Activated gamma-delta T cell treated with Interleukin-2 at 50 U/mL for 16 hours (primary cell): ENCODE data around the gene PAPSS2.

Source experiments
- DNase-seq: peaks from one replicate; pipeline ENCODE4 v3.0.0-alpha.2; 2020

Gene PAPSS2

GRCh38 chr10:87672551-87672950, 12.9 kb downstream of the PAPSS2 start:
- DNase-seq, result no peak

- DNase-seq, result no peak
Measured at GRCh38 chr10:87674943-87675342, 15.3 kb downstream of the PAPSS2 start.

DNA sequence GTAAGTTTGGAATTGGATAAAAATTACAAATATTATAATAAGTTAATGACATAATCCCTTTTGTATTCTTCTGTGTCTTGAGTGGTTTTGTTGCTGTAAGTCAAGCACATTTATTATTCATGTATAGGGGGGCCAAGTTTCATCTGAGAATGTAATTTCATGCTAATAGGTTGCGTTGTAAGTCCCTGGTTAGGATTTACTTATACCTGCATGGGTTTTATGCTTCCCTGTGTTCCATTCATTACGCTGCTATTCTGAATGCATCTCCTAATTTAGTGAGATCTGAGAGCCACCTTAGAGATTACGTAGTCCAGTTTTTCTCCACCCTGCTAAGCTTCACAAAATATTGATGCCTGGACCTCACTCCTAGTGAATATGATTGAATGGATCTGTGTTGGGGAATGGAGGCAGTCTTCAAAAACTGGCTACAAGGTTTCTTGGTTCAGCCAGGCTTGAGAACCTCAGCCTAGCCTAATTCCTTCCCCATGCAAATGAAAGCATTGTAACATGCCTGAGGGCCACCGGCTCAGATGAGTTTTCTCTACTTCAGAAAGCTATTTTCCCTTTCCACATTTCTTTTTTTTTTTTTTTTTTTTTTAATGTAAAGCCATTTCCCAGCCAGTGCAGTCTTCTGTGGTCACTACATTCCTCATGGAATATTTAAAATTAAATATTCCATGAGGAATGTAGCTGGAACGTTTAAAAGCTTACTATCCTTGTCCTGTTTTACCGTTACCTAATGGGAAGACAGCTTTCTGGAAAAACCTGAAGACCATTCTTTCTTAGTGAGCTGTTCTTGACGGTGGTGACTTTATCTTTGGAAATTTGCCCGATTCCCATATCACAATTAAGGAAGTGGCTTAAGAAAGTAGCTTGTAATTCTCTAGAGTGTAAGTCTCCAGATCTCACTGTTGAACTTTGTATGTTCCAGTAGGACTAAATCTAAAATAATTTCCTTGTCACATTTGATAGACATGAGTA, 16.0 kb downstream of the PAPSS2 start:
- DNase-seq, result no peak

DNA sequence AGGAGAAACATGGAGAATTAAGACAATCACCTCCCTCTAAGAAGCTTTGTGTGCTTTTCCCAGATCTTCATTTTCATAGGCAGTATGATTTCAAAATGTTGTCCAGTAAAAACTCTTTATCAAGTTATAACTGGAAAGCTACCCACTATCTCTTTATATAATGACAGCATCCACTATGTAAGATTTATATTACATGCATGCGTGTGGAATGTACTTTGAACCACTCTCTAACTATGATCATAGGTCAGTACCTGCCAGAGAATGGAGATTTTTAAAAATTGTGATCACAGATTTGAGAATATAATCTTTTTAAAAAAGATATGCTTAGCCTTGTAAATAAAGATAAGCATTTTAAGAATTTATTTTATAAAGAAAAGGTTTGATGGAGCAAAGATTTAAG, 17.9 kb downstream of the PAPSS2 start:
- DNase-seq, result no peak

DNA sequence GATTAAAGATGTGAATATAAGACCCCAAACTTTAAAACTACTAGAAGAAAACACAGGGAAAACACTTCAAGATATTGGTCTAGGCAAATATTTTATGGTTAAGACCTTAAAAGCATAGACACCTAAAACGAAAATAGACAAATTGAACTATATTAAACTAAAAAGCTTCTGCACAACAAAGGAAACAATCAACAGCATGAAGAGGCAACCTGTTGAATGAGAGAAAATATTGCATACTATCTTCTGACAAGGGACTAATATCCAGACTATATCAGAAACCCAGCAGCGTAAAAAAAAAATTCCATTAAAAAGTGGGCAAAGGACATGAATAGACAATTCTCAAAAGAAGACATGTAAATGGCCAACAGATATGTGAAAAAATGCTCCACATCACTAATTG, 18.6 kb downstream of the PAPSS2 start:
- no peak for DNase-seq

DNA sequence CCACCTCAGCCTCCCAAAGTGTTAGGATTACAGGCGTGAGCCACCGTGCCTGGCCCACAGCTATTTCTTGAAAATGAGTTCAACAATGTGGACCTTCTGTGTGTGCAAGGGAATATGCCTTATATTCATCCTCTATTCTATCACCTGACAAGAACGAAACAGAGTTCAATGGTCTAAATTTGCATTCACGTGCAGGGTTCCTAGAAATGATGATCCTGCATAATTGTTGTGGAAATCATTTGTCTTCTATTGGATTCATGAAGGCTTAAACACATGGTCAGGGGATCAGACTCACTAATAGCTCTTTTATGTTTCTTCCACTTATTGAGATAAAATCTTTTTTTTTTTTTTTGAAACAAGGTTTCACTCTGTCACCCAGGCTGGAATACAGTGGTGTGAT, 23.7 kb downstream of the PAPSS2 start:
- DNase-seq, result no peak

DNA sequence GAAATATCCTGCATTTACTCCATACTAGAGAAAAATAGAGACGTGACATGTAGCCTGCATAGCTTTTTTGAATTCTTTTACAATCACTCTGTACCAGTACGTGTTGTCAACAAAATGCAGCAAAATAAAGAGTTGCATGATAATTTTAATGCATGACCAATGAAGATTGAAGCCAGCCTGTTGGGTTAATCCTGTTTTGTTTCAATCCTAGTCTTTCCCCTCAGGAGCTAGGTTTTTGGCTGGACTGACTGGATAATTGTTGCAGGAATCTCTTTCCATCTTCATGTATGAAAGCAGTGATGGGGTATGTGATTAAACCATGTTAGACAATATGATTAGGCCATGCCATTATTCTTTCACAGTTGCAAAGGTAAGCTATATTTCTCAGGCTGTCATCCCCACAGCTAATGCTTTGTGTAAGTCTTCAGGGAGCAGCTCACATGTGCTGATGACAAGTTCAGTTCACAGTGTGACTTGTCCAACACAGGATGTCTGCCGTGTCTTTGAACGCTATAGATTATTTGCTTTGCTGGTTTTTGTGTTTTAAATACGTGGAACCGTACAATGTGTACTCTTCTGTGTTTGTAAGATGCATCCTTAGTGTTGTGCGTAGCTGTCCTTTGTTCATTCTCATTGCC, 24.4 kb downstream of the PAPSS2 start:
- no peak for DNase-seq

GRCh38 chr10:87685832-87686574, 26.3 kb downstream of the PAPSS2 start:
- no peak for DNase-seq

- DNase-seq, result no peak
Measured at GRCh38 chr10:87691506-87692070, 31.9 kb downstream of the PAPSS2 start.

DNA sequence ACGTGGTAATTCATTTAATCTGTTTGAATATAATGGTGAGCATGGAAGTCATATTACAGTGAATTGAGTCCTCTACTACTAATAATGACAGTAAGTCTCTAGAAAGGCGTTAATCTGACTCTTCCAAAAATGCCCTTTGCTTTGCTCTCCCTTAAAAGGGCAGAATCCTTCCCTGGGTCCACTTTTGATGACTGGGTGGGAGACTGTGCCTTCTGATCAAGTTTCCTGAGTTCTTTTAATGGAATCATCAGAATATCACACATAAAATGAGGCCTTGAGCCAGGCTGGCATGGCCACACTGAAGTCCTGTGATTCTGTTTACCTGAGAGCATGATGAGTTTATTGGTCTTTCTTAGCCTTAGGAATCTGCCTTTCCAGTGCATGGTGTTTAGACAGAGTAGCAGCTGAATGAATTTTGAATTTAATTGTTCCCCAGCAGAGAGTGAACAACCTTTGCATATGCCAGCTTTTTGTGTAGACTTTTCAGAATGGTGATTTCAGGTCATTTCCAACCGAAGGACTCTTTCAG, 33.3 kb downstream of the PAPSS2 start:
- DNase-seq, result no peak

- no peak for DNase-seq
Measured at GRCh38 chr10:87694011-87694794, 34.5 kb downstream of the PAPSS2 start.

GRCh38 chr10:87695074-87695473, 35.4 kb downstream of the PAPSS2 start:
- DNase-seq, result no peak

DNA sequence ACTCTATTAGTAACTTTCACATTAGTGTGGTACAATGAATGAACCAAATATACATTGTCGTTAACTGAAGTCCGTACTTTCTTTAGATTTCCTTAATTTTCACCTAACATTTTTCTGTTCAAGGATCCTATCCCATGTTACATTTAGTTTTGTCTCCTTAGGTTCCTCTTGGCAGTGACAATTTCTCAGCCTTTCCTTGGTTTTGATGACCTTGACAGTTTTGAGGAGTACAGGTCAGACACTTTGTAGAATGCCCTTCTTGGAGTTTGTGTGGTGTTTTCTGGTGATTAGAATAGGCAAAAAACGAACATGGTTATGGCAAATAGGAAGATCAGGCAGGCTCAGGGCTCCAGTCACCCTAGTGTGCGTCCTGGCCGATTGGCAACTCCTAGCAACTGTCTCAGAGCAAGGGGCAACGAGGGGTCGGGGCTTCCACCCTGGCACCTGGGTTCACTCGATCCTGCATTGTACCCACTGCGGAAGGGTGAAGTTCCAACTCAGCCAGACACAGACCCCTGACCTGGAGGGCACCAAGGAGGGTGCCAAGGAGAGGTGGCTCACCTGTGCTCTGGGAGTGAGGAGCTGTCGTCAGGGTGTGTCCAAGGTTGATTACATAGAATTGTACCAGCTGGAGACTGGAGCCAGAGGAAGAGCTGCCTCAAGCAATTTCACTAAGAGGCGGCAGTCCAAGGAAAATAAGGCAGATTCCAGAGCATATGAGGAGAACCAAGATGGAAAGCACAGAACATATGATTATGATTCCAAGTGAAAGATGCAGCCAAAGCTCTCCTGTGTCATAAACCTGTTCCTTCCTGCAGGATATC, 37.5 kb downstream of the PAPSS2 start:
- DNase-seq, result no peak

- no peak for DNase-seq
Measured at GRCh38 chr10:87700031-87700796, 40.5 kb downstream of the PAPSS2 start.

- DNase-seq, result no peak
Measured at GRCh38 chr10:87702260-87702972, 42.7 kb downstream of the PAPSS2 start.

DNA sequence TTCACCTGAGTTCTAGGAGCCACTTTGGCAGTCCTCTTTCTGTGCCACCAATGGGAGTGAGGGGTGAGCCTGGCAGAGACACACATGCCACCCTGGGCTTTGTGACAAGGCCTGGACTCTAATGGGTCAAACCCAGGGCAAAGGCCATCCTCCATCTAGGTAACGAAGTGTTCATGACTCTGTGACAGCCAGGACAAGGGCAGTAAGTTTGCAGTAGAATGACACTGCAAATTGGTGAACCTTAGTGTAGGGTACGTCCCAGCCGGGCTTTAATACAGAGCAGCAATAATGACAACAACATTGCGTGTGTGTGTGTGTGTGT, 43.3 kb downstream of the PAPSS2 start:
- no peak for DNase-seq

DNA sequence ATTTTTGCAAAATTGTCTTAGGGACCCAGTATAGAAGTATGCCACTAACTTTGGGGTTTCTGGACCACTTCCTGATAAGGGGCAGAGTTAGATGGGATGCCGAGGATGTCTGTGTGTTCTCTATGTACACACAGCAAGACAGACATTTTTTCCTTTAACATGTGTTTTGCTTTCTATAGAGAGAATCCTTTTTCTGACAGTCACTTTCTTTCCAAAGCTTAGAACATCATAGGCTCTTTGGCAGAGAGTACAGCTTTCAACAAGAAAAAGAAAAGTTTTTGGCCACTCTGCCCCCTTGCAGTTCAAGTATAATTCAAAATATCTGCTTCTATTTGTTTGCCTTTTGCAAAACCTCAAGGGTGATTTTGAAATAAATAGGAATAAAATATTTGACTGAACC, 44.1 kb downstream of the PAPSS2 start:
- no peak for DNase-seq

DNA sequence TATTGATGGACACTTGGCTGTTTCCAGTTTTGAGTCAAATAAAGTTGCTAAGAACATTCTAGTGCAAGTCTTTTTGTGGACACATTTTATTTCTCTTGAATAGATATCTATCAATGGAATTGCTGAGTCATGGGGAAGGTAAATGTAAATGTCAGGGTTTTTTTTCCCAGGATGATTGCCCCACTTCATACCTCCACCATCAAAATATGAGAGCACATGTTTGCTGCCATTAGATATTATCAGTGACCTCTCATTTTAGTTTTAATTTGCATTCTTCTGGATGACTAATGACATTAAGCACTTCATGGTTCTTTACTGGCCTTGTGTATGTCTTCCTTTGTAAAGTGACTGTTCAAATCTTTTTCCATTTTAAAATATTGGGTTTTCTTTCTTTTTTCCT, 45.7 kb downstream of the PAPSS2 start:
- no peak for DNase-seq

- no peak for DNase-seq
Measured at GRCh38 chr10:87706731-87707130, 47.1 kb downstream of the PAPSS2 start.

DNA sequence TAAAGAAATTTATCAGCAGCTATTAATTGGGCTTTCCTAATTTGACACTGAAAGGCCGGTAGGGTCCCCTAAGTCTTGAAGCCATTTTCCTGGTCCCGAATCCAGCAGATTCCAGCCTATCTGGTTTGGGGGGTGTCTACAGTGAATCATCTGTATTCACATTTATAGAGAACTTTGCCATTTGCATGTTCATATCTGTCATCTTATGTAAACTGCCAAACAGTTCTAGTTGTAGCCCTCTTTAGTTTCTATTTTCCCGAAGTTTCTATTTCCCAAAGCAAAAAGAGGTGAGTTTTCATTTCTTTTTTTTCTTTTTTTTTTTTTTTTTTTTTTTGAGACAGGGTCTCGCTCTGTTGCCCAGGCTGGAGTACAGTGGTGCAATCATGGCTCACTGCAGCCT, 47.6 kb downstream of the PAPSS2 start:
- DNase-seq, result no peak
